ENCODE results near the gene CROCC. TPM values are rescaled to one million over a fixed set of nuclear protein-coding genes. Genes with fewer than 3 reads are reported as not detected.

CROCC gene
- polyA plus RNA-seq, 1 donor (not counting 4 experiments of a cell fraction or from before 2014, with no cell fraction given): 8.2 TPM

DNA sequence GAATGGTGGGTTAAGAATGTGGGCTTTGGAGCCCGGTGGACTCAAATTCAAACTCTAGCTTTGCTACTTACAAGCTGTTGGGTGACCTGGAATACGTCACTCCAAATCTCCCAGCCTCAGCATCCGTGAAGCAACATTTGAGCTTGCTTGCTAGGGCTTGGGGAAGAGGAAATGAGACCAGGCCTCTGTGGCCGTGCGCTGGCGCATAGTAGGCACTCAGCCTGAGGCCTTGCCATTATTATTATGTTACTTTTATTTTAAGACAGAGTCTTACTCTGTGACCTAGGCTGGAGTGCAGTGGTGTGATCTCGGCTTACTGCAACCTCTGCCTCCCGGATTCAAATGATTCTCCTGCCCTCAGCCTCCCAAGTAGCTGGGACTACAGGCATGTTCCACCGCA, 70.9 kb downstream of the CROCC start:
- Histone ChIP-seq H3K36me3 (ENCODE audit: control insufficient read depth in 2 of 2, extremely low read depth in 1 of 2, insufficient read depth in 2 of 2, low read length in 2 of 2) (peaks cover 14 to 26% of the 10 kb centered on the region in 2 experiments), H3K79me2 (ENCODE audit: control insufficient read depth, insufficient read depth, low read length) (no peaks in the 10 kb centered on the region), H3K9me1 (ENCODE audit: control insufficient read depth, extremely low read depth, insufficient read depth, low read length) (no peaks in the 10 kb centered on the region), H2AFZ (ENCODE audit: control insufficient read depth, low read length) (no peak overlapping the region), H3K4me3 (ENCODE audit: control insufficient read depth in 2 of 3, extremely low read depth in 1 of 3, insufficient read depth in 2 of 3, low read depth in 1 of 3, low read length in 3 of 3) (no peak overlapping the region), H3K9ac (ENCODE audit: control insufficient read depth, extremely low read depth, insufficient read depth, low read length) (no peak overlapping the region), H3K27ac (ENCODE audit: control insufficient read depth, insufficient read depth, low read length) (no peak overlapping the region), H4K20me1 (ENCODE audit: control insufficient read depth, extremely low read depth, insufficient read depth, low read length) (no peaks in the 10 kb centered on the region), H3K9me3 (ENCODE audit: control insufficient read depth, low read depth, low read length) (no peaks in the 10 kb centered on the region), H3K4me2 (ENCODE audit: control insufficient read depth, extremely low read depth, insufficient read depth, low read depth, low read length) (no peak overlapping the region), H3K27me3 (ENCODE audit: control insufficient read depth, extremely low read depth, insufficient read depth, low read length) (no peaks in the 10 kb centered on the region), H3K4me1 (ENCODE audit: control insufficient read depth, extremely low read depth, insufficient read depth, low read length) (peaks cover 5% of the 10 kb centered on the region)
- dilution Hi-C loops (cut with MboI; ENCODE audit: extremely low pct_ligation_motif_present, low sequenced_read_pairs): no loop called here
- TF ChIP-seq EZH2 (IDR thresholded peaks at IDR 0.05; ENCODE audit: low read length): no peak
- TF ChIP-seq CTCF (optimal IDR thresholded peaks at IDR 0.05 in 1 of 3, IDR thresholded peaks at IDR 0.05 in 1 of 3, conservative IDR thresholded peaks at IDR 0.05 in 1 of 3; ENCODE audit: extremely low read depth in 1 of 3, insufficient read depth in 2 of 3, low read length in 3 of 3): no peak
- FAIRE-seq (no peak), DNase-seq (ENCODE audit: low read depth, low spot score) (no peak)

- H3K79me2 ChIP-seq (ENCODE audit: control insufficient read depth, insufficient read depth, low read length): no peaks in the 10 kb centered on the region
- H3K9ac ChIP-seq (ENCODE audit: control insufficient read depth, extremely low read depth, insufficient read depth, low read length): no peak overlapping the region
- FAIRE-seq (no peak), DNase-seq (ENCODE audit: low read depth, low spot score) (no peak)
- H3K9me3 ChIP-seq (ENCODE audit: control insufficient read depth, low read depth, low read length): no peaks in the 10 kb centered on the region
- H3K27me3 ChIP-seq (ENCODE audit: control insufficient read depth, extremely low read depth, insufficient read depth, low read length): no peaks in the 10 kb centered on the region
- H3K36me3 ChIP-seq (ENCODE audit: control insufficient read depth in 2 of 2, extremely low read depth in 1 of 2, insufficient read depth in 2 of 2, low read length in 2 of 2): peaks cover 14 to 26% of the 10 kb centered on the region in 2 experiments
- TF ChIP-seq CTCF (optimal IDR thresholded peaks at IDR 0.05 in 1 of 3, IDR thresholded peaks at IDR 0.05 in 1 of 3, conservative IDR thresholded peaks at IDR 0.05 in 1 of 3; ENCODE audit: extremely low read depth in 1 of 3, insufficient read depth in 2 of 3, low read length in 3 of 3): no peak
- TF ChIP-seq EZH2 (IDR thresholded peaks at IDR 0.05; ENCODE audit: low read length): no peak
- H3K4me1 ChIP-seq (ENCODE audit: control insufficient read depth, extremely low read depth, insufficient read depth, low read length): peaks cover 6% of the 10 kb centered on the region
- no peak overlapping the region for H3K4me3 ChIP-seq (ENCODE audit: control insufficient read depth in 2 of 3, extremely low read depth in 1 of 3, insufficient read depth in 2 of 3, low read depth in 1 of 3, low read length in 3 of 3)
- dilution Hi-C loops (cut with MboI; ENCODE audit: extremely low pct_ligation_motif_present, low sequenced_read_pairs): no loop called here
- no peak overlapping the region for H2AFZ ChIP-seq (ENCODE audit: control insufficient read depth, low read length)
- H3K27ac ChIP-seq (ENCODE audit: control insufficient read depth, insufficient read depth, low read length): no peak overlapping the region
- no peaks in the 10 kb centered on the region for H4K20me1 ChIP-seq (ENCODE audit: control insufficient read depth, extremely low read depth, insufficient read depth, low read length)
- no peak overlapping the region for H3K4me2 ChIP-seq (ENCODE audit: control insufficient read depth, extremely low read depth, insufficient read depth, low read depth, low read length)
- H3K9me1 ChIP-seq (ENCODE audit: control insufficient read depth, extremely low read depth, insufficient read depth, low read length): no peaks in the 10 kb centered on the region
Measured at GRCh38 chr1:16993521-16994038, 71.8 kb downstream of the CROCC start.
